ENCODE results near the gene SLC25A26. TPM values are rescaled to one million over a fixed set of nuclear protein-coding genes. Genes with fewer than 3 reads are reported as not detected.

SLC25A26 gene
- polyA plus RNA-seq, 1 donor (not counting 4 experiments of a cell fraction or from before 2014, with no cell fraction given) = 25.2 TPM

DNA sequence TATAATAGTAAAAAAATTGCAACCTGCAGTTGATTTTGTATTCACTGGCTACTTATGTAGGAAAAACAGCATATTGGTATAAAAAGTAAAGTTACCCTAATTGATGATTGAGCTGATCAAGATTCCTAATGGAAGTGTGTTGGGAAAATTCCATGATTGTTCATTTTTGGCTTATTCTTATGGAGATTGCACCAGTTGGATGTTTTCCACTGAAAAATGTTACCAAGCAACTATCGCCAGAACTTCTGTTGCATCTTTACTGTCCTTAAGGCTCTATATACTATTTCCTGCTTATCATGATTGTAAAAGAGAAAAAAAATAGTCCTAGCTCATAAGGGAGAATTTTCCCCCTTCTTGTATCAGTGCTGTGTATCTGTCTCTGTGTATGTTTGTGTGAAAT lies 48.6 kb downstream of the SLC25A26 start:
- no peak overlapping the region for H2AFZ ChIP-seq (ENCODE audit: control insufficient read depth, low read length)
- no peak overlapping the region for H3K27ac ChIP-seq (ENCODE audit: control insufficient read depth, insufficient read depth, low read length)
- no peak overlapping the region for H3K9ac ChIP-seq (ENCODE audit: control insufficient read depth, extremely low read depth, insufficient read depth, low read length)
- no peak for FAIRE-seq
- no peaks in the 10 kb centered on the region for H3K79me2 ChIP-seq (ENCODE audit: control insufficient read depth, insufficient read depth, low read length)
- H3K4me3 ChIP-seq (ENCODE audit: control insufficient read depth in 2 of 3, extremely low read depth in 1 of 3, insufficient read depth in 2 of 3, low read depth in 1 of 3, low read length in 3 of 3) = no peak overlapping the region
- no peak for DNase-seq (ENCODE audit: low read depth, low spot score)
- dilution Hi-C loops (cut with MboI; ENCODE audit: extremely low pct_ligation_motif_present, low sequenced_read_pairs) = no loop called here
- H3K9me3 ChIP-seq (ENCODE audit: control insufficient read depth, low read depth, low read length) = no peaks in the 10 kb centered on the region
- peaks cover 0 to under 1% of the 10 kb centered on the region in 2 experiments for H3K36me3 ChIP-seq (ENCODE audit: control insufficient read depth in 2 of 2, extremely low read depth in 1 of 2, insufficient read depth in 2 of 2, low read length in 2 of 2)
- no peaks in the 10 kb centered on the region for H3K27me3 ChIP-seq (ENCODE audit: control insufficient read depth, extremely low read depth, insufficient read depth, low read length)
- H4K20me1 ChIP-seq (ENCODE audit: control insufficient read depth, extremely low read depth, insufficient read depth, low read length) = no peaks in the 10 kb centered on the region
- no peaks in the 10 kb centered on the region for H3K4me1 ChIP-seq (ENCODE audit: control insufficient read depth, extremely low read depth, insufficient read depth, low read length)
- no peaks in the 10 kb centered on the region for H3K9me1 ChIP-seq (ENCODE audit: control insufficient read depth, extremely low read depth, insufficient read depth, low read length)
- TF ChIP-seq, protein P1, sequence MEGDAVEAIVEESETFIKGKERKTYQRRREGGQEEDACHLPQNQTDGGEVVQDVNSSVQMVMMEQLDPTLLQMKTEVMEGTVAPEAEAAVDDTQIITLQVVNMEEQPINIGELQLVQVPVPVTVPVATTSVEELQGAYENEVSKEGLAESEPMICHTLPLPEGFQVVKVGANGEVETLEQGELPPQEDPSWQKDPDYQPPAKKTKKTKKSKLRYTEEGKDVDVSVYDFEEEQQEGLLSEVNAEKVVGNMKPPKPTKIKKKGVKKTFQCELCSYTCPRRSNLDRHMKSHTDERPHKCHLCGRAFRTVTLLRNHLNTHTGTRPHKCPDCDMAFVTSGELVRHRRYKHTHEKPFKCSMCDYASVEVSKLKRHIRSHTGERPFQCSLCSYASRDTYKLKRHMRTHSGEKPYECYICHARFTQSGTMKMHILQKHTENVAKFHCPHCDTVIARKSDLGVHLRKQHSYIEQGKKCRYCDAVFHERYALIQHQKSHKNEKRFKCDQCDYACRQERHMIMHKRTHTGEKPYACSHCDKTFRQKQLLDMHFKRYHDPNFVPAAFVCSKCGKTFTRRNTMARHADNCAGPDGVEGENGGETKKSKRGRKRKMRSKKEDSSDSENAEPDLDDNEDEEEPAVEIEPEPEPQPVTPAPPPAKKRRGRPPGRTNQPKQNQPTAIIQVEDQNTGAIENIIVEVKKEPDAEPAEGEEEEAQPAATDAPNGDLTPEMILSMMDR (optimal IDR thresholded peaks at IDR 0.05 in 1 of 3, IDR thresholded peaks at IDR 0.05 in 1 of 3, conservative IDR thresholded peaks at IDR 0.05 in 1 of 3; ENCODE audit: extremely low read depth in 1 of 3, insufficient read depth in 2 of 3, low read length in 3 of 3) = no peak
- no peak for TF ChIP-seq EZH2 (IDR thresholded peaks at IDR 0.05; ENCODE audit: low read length)
- no peak overlapping the region for H3K4me2 ChIP-seq (ENCODE audit: control insufficient read depth, extremely low read depth, insufficient read depth, low read depth, low read length)

DNA sequence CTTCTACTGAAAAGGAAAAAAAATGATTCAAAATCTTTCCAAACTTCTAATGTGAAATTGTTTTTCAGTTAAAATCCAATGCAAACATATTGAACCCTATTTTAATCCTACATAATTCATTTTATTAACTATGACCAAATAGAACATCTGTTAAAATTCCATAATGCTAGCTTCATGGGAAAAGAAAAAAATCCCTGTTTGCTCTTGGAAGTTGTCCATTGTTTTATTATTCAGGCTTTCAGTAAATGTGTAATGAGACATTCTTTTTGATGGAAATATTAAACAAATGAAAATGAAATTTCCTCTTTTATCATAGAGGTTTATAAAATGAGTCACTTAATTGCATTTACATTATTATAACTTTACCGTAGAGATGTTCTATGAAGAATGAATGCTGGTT lies 49.5 kb downstream of the SLC25A26 start:
- no peak overlapping the region for H2AFZ ChIP-seq (ENCODE audit: control insufficient read depth, low read length)
- no peaks in the 10 kb centered on the region for H3K36me3 ChIP-seq (ENCODE audit: control insufficient read depth in 2 of 2, extremely low read depth in 1 of 2, insufficient read depth in 2 of 2, low read length in 2 of 2)
- no peaks in the 10 kb centered on the region for H3K9me3 ChIP-seq (ENCODE audit: control insufficient read depth, low read depth, low read length)
- no peak overlapping the region for H3K4me2 ChIP-seq (ENCODE audit: control insufficient read depth, extremely low read depth, insufficient read depth, low read depth, low read length)
- dilution Hi-C loops (cut with MboI; ENCODE audit: extremely low pct_ligation_motif_present, low sequenced_read_pairs) = no loop called here
- no peak overlapping the region for H3K27ac ChIP-seq (ENCODE audit: control insufficient read depth, insufficient read depth, low read length)
- H4K20me1 ChIP-seq (ENCODE audit: control insufficient read depth, extremely low read depth, insufficient read depth, low read length) = no peaks in the 10 kb centered on the region
- no peaks in the 10 kb centered on the region for H3K79me2 ChIP-seq (ENCODE audit: control insufficient read depth, insufficient read depth, low read length)
- FAIRE-seq = no peak
- H3K9me1 ChIP-seq (ENCODE audit: control insufficient read depth, extremely low read depth, insufficient read depth, low read length) = no peaks in the 10 kb centered on the region
- H3K4me1 ChIP-seq (ENCODE audit: control insufficient read depth, extremely low read depth, insufficient read depth, low read length) = no peaks in the 10 kb centered on the region
- H3K9ac ChIP-seq (ENCODE audit: control insufficient read depth, extremely low read depth, insufficient read depth, low read length) = no peak overlapping the region
- H3K4me3 ChIP-seq (ENCODE audit: control insufficient read depth in 2 of 3, extremely low read depth in 1 of 3, insufficient read depth in 2 of 3, low read depth in 1 of 3, low read length in 3 of 3) = no peak overlapping the region
- TF ChIP-seq EZH2 (IDR thresholded peaks at IDR 0.05; ENCODE audit: low read length) = no peak
- TF ChIP-seq, protein P1 (optimal IDR thresholded peaks at IDR 0.05 in 1 of 3, IDR thresholded peaks at IDR 0.05 in 1 of 3, conservative IDR thresholded peaks at IDR 0.05 in 1 of 3; ENCODE audit: extremely low read depth in 1 of 3, insufficient read depth in 2 of 3, low read length in 3 of 3) = no peak
- no peak for DNase-seq (ENCODE audit: low read depth, low spot score)
- H3K27me3 ChIP-seq (ENCODE audit: control insufficient read depth, extremely low read depth, insufficient read depth, low read length) = no peaks in the 10 kb centered on the region
